Loucy (cell line): ENCODE data around the gene ZNF467.

ENCODE experiments used
- H2AFZ ChIP-seq: fragments of 200-600 bp; sonication (generic); 2 replicates; pipeline ENCODE4 v1.6.0; 2016; ENCODE audit warnings: antibody characterized with exemption, mild to moderate bottlenecking, low read length, moderate library complexity
- H3F3A ChIP-seq: fragments of 200-600 bp; 2 replicates; pipeline ENCODE4 v1.6.0; 2016; ENCODE audit warnings: antibody characterized with exemption, low read depth, mild to moderate bottlenecking
- H3K27me3 ChIP-seq: fragments of 200-600 bp; sonication (generic); 2 replicates; pipeline ENCODE4 v1.6.1; 2014; ENCODE audit warnings: low read length, mild to moderate bottlenecking; ENCODE audit not compliant: insufficient read depth, poor library complexity, severe bottlenecking
- H3K36me3 ChIP-seq: fragments of 200-600 bp; sonication (generic); 2 replicates; pipeline ENCODE4 v1.6.1; 2016; ENCODE audit warnings: low read length; ENCODE audit not compliant: insufficient read depth
- H3K4me1 ChIP-seq: fragments of 200-600 bp; sonication (generic); 2 replicates; pipeline ENCODE4 v1.5.1; 2014; ENCODE audit warnings: low read length, mild to moderate bottlenecking; ENCODE audit not compliant: insufficient read depth, poor library complexity, severe bottlenecking
- H3K4me2 ChIP-seq: fragments of 200-600 bp; sonication (generic); 2 replicates; pipeline ENCODE4 v1.6.0; 2014; ENCODE audit warnings: antibody characterized with exemption, low read length, low read depth, mild to moderate bottlenecking; ENCODE audit not compliant: poor library complexity, severe bottlenecking
- H3K4me3 ChIP-seq: fragments of 200-600 bp; sonication (generic); 2 replicates; pipeline ENCODE4 v1.5.1; 2014; ENCODE audit warnings: low read length, mild to moderate bottlenecking, mixed read lengths; ENCODE audit not compliant: poor library complexity, severe bottlenecking
- H3K79me2 ChIP-seq: fragments of 200-600 bp; sonication (generic); 2 replicates; pipeline ENCODE4 v1.6.1; 2014; ENCODE audit warnings: low read length; ENCODE audit not compliant: insufficient read depth
- H3K9ac ChIP-seq: fragments of 200-600 bp; sonication (generic); 2 replicates; pipeline ENCODE4 v1.6.0; 2014; ENCODE audit warnings: mild to moderate bottlenecking, low read depth, low read length, moderate library complexity; ENCODE audit not compliant: poor library complexity, severe bottlenecking
- H3K9me2 ChIP-seq: fragments of 200-600 bp; sonication (generic); replicated peaks from 2 replicates; pipeline ENCODE4 v1.6.1; 2016; ENCODE audit warnings: low read depth, low read length, mixed read lengths
- H3K9me3 ChIP-seq: fragments of 200-600 bp; sonication (generic); 2 replicates; pipeline ENCODE4 v1.6.1; 2014; ENCODE audit warnings: mild to moderate bottlenecking, antibody characterized with exemption, low read length, low read depth; ENCODE audit not compliant: insufficient read depth
- H4K20me1 ChIP-seq: fragments of 200-600 bp; sonication (generic); 2 replicates; pipeline ENCODE4 v1.6.0; 2014; ENCODE audit warnings: antibody characterized with exemption, low read length, mild to moderate bottlenecking; ENCODE audit not compliant: insufficient read depth, poor library complexity, severe bottlenecking
- EZH2phosphoT487 ChIP-seq: fragments of 200-600 bp; IDR thresholded peaks from 2 replicates; pipeline ENCODE4 v1.6.1; 2018; ENCODE audit warnings: antibody characterized with exemption, mild to moderate bottlenecking, moderate library complexity, borderline replicate concordance
- TF ChIP-seq, protein P1 (sequence below): fragments of 200-600 bp; sonication (generic); conservative IDR thresholded peaks from 2 replicates; pipeline ENCODE4 v1.5.1; 2014; ENCODE audit warnings: mild to moderate bottlenecking, antibody characterized with exemption, low read length

The ZNF467 gene

GRCh38 chr7:149761307-149761706 lies 12.1 kb downstream of the ZNF467 start:
- no peaks in the 10 kb centered on the region for H3K4me1 ChIP-seq
- H3K9me3 ChIP-seq: no peaks in the 10 kb centered on the region
- no peak overlapping the region for H2AFZ ChIP-seq
- no peak overlapping the region for H3K9ac ChIP-seq
- no peaks in the 10 kb centered on the region for H3K79me2 ChIP-seq
- H3K4me3 ChIP-seq: no peak overlapping the region
- H3K4me2 ChIP-seq: no peak overlapping the region
- H4K20me1 ChIP-seq: no peaks in the 10 kb centered on the region
- no peaks in the 10 kb centered on the region for H3K27me3 ChIP-seq
- no peaks in the 10 kb centered on the region for H3K36me3 ChIP-seq
- no peaks in the 10 kb centered on the region for H3F3A ChIP-seq
- TF ChIP-seq EZH2phosphoT487: no peak
- TF ChIP-seq, protein P1, sequence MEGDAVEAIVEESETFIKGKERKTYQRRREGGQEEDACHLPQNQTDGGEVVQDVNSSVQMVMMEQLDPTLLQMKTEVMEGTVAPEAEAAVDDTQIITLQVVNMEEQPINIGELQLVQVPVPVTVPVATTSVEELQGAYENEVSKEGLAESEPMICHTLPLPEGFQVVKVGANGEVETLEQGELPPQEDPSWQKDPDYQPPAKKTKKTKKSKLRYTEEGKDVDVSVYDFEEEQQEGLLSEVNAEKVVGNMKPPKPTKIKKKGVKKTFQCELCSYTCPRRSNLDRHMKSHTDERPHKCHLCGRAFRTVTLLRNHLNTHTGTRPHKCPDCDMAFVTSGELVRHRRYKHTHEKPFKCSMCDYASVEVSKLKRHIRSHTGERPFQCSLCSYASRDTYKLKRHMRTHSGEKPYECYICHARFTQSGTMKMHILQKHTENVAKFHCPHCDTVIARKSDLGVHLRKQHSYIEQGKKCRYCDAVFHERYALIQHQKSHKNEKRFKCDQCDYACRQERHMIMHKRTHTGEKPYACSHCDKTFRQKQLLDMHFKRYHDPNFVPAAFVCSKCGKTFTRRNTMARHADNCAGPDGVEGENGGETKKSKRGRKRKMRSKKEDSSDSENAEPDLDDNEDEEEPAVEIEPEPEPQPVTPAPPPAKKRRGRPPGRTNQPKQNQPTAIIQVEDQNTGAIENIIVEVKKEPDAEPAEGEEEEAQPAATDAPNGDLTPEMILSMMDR: no peak
- no peaks in the 10 kb centered on the region for H3K9me2 ChIP-seq

GRCh38 chr7:149760538-149760937 lies 12.8 kb downstream of the ZNF467 start:
- Histone ChIP-seq H3K27me3 (no peaks in the 10 kb centered on the region), H3K9me2 (no peaks in the 10 kb centered on the region), H3K9ac (no peak overlapping the region), H3F3A (no peaks in the 10 kb centered on the region), H3K4me2 (no peak overlapping the region), H3K4me3 (no peak overlapping the region), H3K4me1 (no peaks in the 10 kb centered on the region), H4K20me1 (no peaks in the 10 kb centered on the region), H3K9me3 (no peaks in the 10 kb centered on the region), H3K79me2 (no peaks in the 10 kb centered on the region), H3K36me3 (no peaks in the 10 kb centered on the region), H2AFZ (no peak overlapping the region)
- no peak for TF ChIP-seq EZH2phosphoT487
- TF ChIP-seq, protein P1: no peak

GRCh38 chr7:149759093-149759860 lies 14.1 kb downstream of the ZNF467 start:
- no peak overlapping the region for H3K4me2 ChIP-seq
- H4K20me1 ChIP-seq: no peaks in the 10 kb centered on the region
- no peaks in the 10 kb centered on the region for H3K36me3 ChIP-seq
- TF ChIP-seq EZH2phosphoT487: no peak
- TF ChIP-seq, protein P1: no peak
- H3F3A ChIP-seq: no peaks in the 10 kb centered on the region
- H3K79me2 ChIP-seq: no peaks in the 10 kb centered on the region
- no peak overlapping the region for H3K9ac ChIP-seq
- H2AFZ ChIP-seq: no peak overlapping the region
- H3K27me3 ChIP-seq: no peaks in the 10 kb centered on the region
- no peak overlapping the region for H3K4me3 ChIP-seq
- no peaks in the 10 kb centered on the region for H3K4me1 ChIP-seq
- no peaks in the 10 kb centered on the region for H3K9me3 ChIP-seq
- no peaks in the 10 kb centered on the region for H3K9me2 ChIP-seq
